Measurements from ENCODE around the gene SFMBT1. TPM values are rescaled to one million over a fixed set of nuclear protein-coding genes. Genes with fewer than 3 reads are reported as not detected.

The SFMBT1 gene
- total RNA-seq, 1 donor from 2014 or later = 19.7 TPM

DNA sequence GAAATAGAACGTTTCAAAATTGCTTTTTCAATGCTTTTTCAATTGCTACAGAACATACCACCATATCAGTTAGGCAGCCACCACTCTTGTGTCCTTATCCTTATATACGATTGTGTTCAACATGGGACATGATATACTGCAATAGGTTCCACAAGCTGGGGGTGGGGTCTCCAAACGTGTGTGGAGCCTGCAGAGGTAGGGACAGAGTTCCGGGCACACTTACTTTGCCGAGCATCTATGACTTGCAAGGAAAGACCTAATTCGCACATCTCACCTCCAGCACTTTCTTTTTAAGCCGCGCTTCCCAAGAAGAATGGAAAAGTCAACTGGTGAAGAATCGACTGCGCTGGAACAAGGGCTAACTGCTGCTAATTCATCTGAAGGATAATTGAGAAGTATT is 39.6 kb upstream of the SFMBT1 start:
- Mint-ChIP-seq H3K27ac (no peak overlapping the region), H3K9me3 (ENCODE audit: low read depth) (no peaks in the 10 kb centered on the region), H3K27me3 (no peaks in the 10 kb centered on the region), H3K36me3 (ENCODE audit: insufficient read depth) (peaks cover 5% of the 10 kb centered on the region), H3K4me3 (ENCODE audit: low read depth) (no peak overlapping the region), H3K4me1 (ENCODE audit: low read depth) (peaks cover 33% of the 10 kb centered on the region)
- TF ChIP-seq, protein P1, sequence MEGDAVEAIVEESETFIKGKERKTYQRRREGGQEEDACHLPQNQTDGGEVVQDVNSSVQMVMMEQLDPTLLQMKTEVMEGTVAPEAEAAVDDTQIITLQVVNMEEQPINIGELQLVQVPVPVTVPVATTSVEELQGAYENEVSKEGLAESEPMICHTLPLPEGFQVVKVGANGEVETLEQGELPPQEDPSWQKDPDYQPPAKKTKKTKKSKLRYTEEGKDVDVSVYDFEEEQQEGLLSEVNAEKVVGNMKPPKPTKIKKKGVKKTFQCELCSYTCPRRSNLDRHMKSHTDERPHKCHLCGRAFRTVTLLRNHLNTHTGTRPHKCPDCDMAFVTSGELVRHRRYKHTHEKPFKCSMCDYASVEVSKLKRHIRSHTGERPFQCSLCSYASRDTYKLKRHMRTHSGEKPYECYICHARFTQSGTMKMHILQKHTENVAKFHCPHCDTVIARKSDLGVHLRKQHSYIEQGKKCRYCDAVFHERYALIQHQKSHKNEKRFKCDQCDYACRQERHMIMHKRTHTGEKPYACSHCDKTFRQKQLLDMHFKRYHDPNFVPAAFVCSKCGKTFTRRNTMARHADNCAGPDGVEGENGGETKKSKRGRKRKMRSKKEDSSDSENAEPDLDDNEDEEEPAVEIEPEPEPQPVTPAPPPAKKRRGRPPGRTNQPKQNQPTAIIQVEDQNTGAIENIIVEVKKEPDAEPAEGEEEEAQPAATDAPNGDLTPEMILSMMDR (IDR thresholded peaks at IDR 0.05; ENCODE audit: unreplicated experiment) = no peak
- DNase-seq (ENCODE audit: low spot score, unreplicated experiment) = no peak

- TF ChIP-seq, protein P1 (IDR thresholded peaks at IDR 0.05; ENCODE audit: unreplicated experiment) = no peak
- Mint-ChIP-seq H3K27me3 (no peaks in the 10 kb centered on the region), H3K4me1 (ENCODE audit: low read depth) (peaks cover 24% of the 10 kb centered on the region), H3K27ac (no peak overlapping the region), H3K4me3 (ENCODE audit: low read depth) (no peak overlapping the region), H3K36me3 (ENCODE audit: insufficient read depth) (peaks cover 5% of the 10 kb centered on the region), H3K9me3 (ENCODE audit: low read depth) (no peaks in the 10 kb centered on the region)
- DNase-seq (ENCODE audit: low spot score, unreplicated experiment) = no peak
Measured at GRCh38 chr3:53084310-53085001, 38.6 kb upstream of the SFMBT1 start.

GRCh38 chr3:53083949-53084309 is 38.1 kb upstream of the SFMBT1 start:
- TF ChIP-seq, protein P1 (IDR thresholded peaks at IDR 0.05; ENCODE audit: unreplicated experiment) = no peak
- Mint-ChIP-seq H3K27ac (no peak overlapping the region), H3K36me3 (ENCODE audit: insufficient read depth) (peaks cover 5% of the 10 kb centered on the region), H3K4me1 (ENCODE audit: low read depth) (peaks cover 21% of the 10 kb centered on the region), H3K27me3 (no peaks in the 10 kb centered on the region), H3K4me3 (ENCODE audit: low read depth) (no peak overlapping the region), H3K9me3 (ENCODE audit: low read depth) (no peaks in the 10 kb centered on the region)
- DNase-seq (ENCODE audit: low spot score, unreplicated experiment) = no peak

GRCh38 chr3:53083521-53083920 is 37.6 kb upstream of the SFMBT1 start:
- peaks cover 21% of the 10 kb centered on the region for H3K4me1 Mint-ChIP-seq (ENCODE audit: low read depth)
- no peaks in the 10 kb centered on the region for H3K27me3 Mint-ChIP-seq
- no peak overlapping the region for H3K4me3 Mint-ChIP-seq (ENCODE audit: low read depth)
- peaks cover 5% of the 10 kb centered on the region for H3K36me3 Mint-ChIP-seq (ENCODE audit: insufficient read depth)
- DNase-seq (ENCODE audit: low spot score, unreplicated experiment) = no peak
- TF ChIP-seq, protein P1 (IDR thresholded peaks at IDR 0.05; ENCODE audit: unreplicated experiment) = no peak
- no peak overlapping the region for H3K27ac Mint-ChIP-seq
- no peaks in the 10 kb centered on the region for H3K9me3 Mint-ChIP-seq (ENCODE audit: low read depth)

DNA sequence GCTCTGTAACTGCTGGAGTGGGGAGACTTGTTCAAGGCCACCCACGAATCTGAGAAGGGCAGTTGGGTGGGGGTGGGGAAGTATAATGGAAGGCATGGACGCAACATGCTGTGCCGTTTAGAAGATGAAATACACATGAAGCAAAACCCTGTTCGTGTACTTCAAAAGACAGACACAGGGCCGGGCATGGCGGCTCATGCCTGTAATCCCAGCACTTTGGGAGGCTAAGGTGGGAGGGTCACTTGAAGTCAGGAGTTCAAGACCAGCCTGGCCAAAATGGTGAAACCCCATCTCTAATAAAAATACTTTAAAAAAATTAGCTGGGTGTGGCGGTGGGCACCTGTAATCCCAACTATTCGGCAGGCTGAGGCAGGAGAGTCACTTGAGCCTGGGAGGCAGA is 36.9 kb upstream of the SFMBT1 start:
- Mint-ChIP-seq H3K36me3 (ENCODE audit: insufficient read depth) (peaks cover 2% of the 10 kb centered on the region), H3K9me3 (ENCODE audit: low read depth) (no peaks in the 10 kb centered on the region), H3K27me3 (no peaks in the 10 kb centered on the region), H3K4me1 (ENCODE audit: low read depth) (peaks cover 17% of the 10 kb centered on the region), H3K27ac (no peak overlapping the region), H3K4me3 (ENCODE audit: low read depth) (no peak overlapping the region)
- TF ChIP-seq, protein P1 (IDR thresholded peaks at IDR 0.05; ENCODE audit: unreplicated experiment) = no peak
- no peak for DNase-seq (ENCODE audit: low spot score, unreplicated experiment)
